Midbrain (tissue), 1 donor: ENCODE measurements around the gene OAS3.
A peak's percentile ranks its signal among the peaks of the same experiment; 100 is the strongest.
"Not testable (repeated sequence)": the region's sequence is repeated elsewhere in the genome, so short reads cannot be mapped to it uniquely, and the experiment has no call there.

ENCODE experiments used
- DNase-seq: peaks from one replicate; lab custom pipeline; 2025; lab: John Stamatoyannopoulos, UW

Gene OAS3

DNA sequence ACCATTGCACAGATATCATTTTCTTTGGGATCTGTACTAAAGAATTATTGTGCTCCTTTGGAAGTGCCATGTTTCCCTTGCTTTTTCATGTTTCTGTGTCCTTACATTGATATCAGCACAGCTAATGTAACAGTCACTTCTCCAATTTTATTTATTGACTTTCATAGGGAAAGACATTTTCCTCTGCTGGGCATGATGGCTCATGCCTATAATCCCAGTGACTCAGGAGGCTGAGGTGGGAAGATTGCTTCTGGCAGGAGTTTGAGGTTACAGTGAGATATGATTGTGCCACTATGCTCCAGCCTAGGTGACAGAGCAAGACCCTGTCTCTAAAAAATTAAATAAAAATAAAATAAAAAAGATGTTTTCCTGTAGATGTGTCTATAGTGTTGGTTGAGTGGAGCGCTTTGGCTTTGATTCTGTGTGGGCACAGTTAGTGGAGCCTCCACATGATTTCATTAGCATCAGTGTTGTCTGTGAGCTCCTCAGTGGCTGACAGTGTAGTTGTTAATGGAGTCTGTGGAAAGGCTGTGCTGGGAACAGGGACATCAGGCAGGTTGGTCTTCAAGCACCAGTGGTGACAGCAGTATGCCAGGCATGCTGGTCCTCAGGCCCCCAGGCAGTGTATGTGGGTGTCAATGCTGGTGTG is 47.5 kb downstream of the OAS3 start:
- DNase-seq, result no peak

DNA sequence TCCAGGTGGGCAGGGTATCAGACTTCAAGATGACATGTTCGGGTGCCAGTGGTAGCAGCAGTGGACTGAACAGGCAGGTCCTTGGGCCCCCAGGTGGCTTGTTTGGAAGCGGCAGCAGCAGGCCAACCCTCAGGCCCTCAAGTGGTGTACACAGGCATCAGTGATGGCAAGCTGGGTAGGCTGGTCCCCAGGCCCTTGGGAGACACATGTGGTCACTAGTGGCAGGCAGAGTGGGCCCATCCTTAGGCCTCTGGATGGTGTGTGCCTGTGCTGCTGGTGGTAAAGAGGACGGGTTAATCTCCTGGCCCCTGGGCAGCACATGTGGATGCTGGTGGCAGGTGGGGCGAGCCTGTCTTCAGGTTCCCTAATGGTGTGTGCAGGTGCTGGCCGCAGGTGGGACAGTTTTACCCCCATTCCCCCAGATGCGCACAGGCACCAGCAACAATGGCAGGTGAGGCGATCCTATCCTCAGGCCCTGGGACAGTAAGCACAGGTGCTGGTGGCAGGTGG is 48.1 kb downstream of the OAS3 start:
- no peak for DNase-seq

GRCh38 chr12:112987561-112987960 is 49.3 kb downstream of the OAS3 start:
- no peak for DNase-seq

DNA sequence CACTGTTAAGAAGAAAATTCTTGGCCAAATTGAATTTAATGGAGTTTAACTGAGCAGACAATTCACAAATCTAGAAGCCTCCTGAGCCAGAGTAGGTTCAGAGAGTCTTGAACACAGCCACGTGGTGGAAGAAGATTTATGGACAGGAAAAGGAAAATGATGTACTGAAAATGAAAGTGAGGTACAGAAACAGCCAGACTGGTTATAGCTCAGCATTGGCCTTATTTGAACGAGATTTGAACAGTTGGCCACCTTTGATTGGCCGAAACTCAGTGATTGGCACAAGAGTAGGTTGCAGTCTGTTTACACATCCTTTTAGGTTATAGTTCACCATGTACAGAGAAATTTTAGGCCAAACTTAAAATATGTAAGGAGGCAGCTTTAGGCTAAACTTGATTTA is 50.0 kb downstream of the OAS3 start:
- DNase-seq, result no peak

DNA sequence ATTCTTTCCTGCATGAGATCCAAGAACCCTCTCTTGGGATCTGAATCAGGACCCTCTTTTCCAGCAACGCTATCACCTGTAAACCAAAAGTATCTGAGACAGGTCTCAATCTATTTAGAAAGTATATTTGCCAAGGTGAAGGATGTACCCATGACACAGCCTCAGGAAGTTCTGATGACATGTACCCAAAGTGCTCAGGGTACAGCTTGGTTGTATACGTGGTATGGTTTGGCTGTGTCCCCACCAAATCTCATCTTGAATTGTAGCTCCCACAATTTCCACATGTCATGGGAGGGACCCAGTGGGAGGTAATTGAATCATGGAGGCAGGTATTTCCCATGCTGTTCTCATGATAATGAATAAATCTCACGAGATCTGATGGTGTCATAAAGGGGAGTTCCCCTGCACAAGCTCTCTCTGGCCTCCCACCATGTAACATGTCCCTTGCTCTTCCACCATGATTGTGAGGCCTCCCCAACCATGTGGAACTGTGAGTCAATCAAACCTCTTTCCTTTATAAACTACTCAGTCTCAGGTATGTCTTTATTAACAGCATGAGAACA is 50.6 kb downstream of the OAS3 start:
- DNase-seq, result not testable (repeated sequence)

DNA sequence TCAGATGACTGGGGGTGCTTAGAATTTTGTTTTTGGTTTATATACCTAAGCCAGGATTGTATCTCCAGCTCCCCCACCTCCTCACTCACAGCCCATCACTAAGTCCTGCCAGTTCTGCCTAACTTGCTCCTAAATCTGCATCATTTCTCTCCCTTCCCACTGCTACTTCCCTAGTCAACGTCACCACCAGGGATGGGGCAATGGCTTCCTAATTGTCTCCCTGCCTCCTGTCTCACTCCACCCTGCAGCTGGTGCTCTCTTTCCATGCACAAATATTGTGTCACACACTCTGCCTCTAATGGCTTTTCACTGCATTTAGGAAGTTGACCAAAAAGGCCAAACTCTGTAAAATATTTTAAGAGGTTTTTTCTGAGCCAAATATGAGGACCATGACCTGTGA is 51.5 kb downstream of the OAS3 start:
- DNase-seq, result no peak

DNA sequence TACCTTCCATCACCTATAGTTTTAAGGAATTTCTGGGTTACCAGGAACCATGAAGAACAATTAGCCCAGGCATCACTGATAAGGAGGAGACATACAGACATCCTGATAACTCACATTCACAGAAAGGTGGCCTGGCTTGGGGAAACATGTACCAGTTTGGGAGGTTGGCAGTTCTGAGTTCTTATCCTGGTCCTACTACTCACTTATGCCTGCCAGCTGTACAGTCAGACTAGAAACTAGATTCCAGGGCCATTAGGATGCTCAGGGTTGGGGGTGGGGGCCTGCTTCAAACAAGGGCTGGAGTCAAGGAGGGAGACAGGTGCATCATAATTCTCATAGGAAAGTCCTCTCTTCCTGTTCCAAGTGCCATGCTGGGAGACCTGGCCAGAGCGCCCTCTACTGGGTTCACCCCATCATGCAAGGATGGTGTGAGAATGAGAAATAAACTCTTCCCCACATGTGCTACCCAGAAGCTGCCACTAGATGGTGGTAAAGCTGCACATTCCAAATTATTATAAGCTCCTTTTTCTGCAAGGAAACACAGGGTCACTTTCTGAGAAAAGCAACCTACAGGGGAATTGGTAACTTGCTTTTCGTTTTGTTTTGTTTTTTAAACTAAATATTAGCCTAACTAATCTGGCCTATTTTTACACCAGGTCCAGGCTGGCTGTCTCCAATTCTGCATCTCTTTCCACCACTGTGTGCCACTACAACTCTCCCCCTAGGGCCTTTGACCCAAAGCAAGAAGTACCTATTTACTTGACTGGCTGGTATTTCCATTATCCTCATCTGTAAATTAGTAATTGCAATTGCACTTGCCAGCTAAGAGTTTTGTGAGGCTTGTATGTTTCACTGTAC is 54.5 kb downstream of the OAS3 start:
- DNase-seq, result peak; percentile 4

- DNase-seq, result no peak
These were observed 56.7 kb downstream of the OAS3 start for GRCh38 chr12:112995008-112995407.

DNA sequence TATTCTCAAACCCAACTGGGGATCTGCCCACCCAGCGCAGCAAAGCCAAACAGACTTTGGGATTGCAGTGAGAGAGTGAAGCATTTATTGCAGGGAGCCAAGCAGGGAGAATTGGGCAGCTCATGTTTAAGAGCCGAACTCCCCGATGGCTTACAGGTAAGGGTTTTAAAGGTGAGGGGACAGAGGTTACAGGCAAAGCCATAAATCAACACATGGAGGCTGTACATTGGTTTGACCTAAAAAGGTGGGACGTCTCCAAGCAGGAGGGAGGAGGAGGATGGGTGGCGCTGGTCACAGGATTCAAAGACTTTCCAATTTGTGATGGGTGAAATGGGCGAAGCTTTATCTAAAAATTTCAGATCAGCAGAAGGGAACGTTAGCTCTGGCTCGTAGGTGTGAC is 58.2 kb downstream of the OAS3 start:
- no peak for DNase-seq

DNA sequence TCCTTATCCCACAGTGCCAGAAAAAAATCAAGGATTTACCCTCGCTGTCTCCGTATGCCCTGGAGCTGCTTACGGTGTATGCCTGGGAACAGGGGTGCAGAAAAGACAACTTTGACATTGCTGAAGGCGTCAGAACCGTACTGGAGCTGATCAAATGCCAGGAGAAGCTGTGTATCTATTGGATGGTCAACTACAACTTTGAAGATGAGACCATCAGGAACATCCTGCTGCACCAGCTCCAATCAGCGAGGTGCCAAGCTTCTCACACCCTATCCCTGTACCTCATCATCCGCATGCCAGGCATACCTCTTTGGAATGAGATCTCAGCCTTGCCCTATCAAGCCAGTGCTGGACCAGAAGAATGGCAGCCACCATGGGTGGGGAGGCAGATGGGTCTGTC is 59.2 kb downstream of the OAS3 start:
- DNase-seq, result no peak

DNA sequence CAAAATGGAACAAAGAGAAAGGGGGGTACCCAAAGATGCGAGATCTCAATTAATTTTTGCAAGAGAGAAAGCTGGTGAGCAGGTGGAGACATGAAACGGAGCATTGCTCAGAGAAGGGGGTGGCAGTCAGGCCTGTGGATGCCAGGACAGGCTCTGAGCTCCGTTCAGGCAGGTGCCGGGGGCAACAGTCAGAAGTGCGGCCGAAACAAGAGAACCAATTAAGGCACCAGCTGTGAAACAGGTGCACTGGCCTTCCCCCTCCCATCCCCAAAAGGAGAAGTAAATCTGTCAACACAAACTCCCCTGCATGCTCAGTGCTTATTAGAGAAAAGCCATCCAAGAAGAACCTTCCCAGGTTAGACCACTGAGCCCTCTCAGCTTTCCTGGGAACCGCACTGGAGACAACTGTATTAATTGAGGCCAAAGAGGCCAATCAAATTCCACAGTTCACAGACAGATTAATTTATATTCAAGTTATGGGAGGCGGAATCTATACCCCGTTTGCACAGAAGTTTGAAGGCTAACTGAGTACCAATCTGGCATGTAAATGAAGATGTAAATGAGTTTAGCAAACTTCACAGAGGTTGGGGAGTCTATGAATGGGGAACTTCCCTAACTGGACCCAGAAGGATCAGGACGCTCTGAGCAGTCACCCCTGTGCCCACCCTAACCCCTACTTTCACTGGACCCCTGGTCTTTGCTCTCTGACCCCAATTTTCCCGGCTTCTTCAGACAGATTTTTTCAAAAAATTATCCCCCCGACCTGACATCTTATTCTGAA is 60.9 kb downstream of the OAS3 start:
- no peak for DNase-seq

GRCh38 chr12:113000433-113000832 is 62.2 kb downstream of the OAS3 start:
- DNase-seq, result no peak

DNA sequence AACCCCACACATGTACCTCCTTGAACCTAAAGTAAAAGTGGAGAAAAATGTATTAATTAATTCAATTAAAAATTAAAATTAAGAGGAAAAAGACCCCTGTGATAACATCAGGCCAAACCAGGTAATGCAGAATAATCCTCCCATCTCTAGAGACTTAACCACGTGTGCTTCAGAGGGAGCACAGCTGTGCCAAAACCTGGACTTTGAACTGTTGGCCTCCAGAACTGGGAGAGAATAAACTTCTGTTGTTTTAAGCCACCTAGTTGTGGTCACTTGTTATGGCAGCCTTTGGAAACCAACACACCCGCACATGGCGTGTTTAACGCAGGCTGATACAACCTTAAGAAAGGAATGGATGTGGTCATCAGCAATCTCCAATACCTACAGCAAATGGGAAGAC is 63.9 kb downstream of the OAS3 start:
- DNase-seq, result no peak

DNA sequence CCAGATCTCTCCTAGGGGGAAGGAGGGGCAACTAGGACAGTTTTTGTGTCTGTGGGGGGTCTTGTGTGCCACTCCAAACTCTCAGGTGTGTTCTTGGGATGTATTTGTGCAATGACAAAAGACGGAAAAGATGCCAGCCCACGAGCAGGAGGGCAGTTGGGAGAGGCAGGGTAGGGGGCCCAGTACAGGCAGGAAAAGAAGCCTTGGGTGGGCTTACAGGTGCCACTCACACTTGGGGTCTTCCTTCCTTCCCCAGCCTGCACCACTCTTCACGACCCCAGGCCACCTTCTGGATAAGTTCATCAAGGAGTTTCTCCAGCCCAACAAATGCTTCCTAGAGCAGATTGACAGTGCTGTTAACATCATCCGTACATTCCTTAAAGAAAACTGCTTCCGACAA is 64.4 kb downstream of the OAS3 start:
- no peak for DNase-seq

DNA sequence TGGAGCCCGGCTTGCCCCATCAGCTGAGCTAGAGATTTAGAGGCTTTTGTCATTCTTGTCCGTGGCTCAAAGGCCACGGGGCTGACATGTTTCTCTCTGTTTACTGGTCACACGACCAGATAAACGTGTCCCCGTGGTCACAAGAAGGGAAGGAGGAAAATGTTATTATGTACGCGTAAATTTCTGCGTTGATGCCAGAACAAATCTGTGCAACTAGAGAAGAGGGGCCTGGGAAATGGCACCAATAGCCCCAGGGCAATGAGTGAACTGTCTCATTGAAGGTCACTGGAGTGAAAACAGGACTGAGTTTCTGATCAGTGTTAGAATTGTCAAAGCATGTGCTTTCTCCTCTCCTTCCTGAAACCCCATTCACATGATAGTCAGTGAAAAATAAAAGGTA is 65.4 kb downstream of the OAS3 start:
- DNase-seq, result no peak

GRCh38 chr12:113005762-113006161 is 67.5 kb downstream of the OAS3 start:
- no peak for DNase-seq

GRCh38 chr12:113006206-113006605 is 67.9 kb downstream of the OAS3 start:
- no peak for DNase-seq

DNA sequence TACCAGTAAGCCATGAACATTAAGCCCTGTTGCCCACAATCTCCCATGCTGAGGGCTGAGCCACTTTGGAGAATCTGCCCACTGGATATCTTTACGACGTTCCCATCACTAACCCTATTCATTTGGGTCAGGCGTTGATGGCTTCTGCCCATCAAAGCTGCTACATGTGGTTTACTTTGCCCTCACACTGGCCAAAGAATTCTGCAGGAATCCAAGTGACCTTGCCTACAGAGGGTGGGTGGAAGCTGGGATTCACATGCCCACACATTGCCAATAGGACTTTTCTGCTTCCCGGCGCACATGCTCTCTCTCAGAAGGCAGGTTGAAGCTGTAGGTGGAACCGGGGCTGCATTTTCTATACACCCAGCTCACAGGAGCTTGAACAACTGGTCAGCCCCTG is 68.4 kb downstream of the OAS3 start:
- no peak for DNase-seq

DNA sequence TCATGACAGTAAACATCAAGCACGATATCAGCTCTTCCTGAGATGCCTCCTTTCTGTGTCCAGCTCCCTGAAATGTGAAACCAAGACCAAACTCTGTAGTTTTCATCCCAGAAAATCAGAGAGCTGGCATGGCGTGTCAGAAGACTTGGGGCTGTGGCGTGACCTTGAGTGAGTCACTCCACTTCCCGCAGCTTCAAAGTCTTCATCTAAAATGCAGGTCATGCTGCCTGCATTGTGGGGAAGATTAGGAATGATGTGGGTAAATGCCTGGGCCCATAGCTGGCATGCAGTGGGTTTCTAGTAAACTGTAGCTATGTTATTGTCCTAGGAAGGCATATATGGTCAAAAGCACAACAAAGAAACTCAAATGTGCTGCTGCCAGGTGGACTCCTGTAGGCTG is 68.9 kb downstream of the OAS3 start:
- DNase-seq, result no peak

GRCh38 chr12:113010701-113011100 is 72.4 kb downstream of the OAS3 start:
- DNase-seq, result no peak

DNA sequence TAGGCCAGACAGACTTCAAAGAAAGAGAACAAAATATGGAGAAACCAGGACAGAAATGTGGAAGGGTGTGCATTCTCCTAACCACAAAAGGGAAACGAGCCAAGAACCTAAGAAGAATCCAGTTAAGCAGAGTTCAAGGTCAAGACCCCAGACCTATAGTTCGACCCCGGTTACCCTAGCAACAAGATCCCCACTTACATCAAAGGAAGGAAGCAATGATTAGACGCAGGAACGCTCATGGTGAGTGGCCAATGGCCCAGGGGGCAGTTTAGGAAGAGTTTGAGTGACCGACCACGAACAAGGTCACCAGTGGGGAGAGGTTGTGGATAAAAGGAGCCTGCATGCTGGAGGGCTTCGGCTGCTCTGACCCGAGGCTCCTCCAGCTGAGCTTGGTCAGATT is 76.3 kb downstream of the OAS3 start:
- no peak for DNase-seq

DNA sequence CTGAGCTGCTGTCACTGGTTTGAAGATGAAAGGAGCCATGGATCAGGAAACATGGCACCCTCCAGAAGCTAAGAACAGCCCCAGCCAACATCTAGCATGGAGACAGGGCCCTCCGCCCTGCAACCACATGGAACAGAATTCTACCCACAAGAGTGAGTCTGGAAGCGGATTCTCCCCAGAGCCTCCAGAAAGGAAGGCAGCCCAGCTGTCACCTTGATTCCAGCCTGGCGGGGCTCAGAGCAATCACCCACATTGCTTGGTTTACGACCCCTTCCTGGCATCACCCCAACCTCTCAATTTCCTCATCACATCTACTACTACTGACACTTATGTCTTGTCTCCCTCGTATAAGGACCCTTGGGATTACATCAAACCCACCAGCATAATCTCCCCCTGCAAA is 78.5 kb downstream of the OAS3 start:
- no peak for DNase-seq
